ENCODE measurements around the gene EEPD1.

Gene EEPD1

DNA sequence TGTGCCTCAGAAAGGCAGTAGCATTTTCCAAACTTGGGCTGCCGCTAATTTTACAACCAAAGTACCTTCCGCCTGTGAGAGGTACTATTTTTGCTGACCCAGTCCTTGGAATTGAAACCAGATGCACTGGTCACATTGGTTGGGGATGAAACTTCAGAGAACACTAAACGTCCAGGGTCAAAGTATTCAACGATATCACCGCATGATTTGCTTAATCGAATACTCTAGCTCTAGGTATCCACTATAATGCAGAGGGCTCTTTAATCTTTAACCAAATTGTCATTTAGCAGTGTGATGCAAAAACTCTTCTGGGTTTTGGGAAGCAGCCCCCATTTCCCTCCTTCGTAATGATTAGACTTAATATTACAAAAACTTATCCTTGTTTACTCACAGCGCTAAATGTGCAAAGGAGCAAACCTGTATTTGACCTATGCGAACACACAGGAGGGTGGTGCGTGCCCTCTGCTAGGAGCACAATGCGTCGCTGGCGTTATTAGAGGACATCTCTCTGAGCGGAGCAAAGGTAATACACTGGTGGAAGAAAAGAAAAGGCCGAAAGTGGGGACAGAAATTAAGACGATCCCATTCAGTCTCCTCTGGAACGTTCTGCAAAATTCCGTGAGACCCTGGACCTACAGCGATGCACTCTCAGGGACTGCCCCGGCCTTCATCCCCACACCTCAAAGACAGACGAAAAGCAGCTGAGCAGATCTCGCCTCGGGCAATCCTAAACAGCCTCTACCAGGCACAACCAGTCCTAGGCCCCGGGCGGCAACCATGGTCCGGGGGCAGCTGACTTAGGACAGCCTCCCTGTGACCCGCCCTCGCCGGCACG lies 916 bp upstream of the EEPD1 start:
- ATAC-seq: no peak

GRCh38 chr7:36153571-36154097 lies 580 bp downstream of the EEPD1 start:
- no peak for TF ChIP-seq SNAI2 (CRISPR knock-in tag; IDR thresholded peaks at IDR 0.05)
- ATAC-seq: peak; percentile 0

More for the DNA sequence above, 916 bp upstream of the EEPD1 start:
- TF ChIP-seq GLIS3 (CRISPR knock-in tag; IDR thresholded peaks at IDR 0.05): 0 out of 2 replicates have a peak, but pooled peaks have one; percentile 35
- TF ChIP-seq POU6F1 (CRISPR knock-in tag; IDR thresholded peaks at IDR 0.05; ENCODE audit: borderline replicate concordance, low read depth): no peak
- TF ChIP-seq, protein P1, sequence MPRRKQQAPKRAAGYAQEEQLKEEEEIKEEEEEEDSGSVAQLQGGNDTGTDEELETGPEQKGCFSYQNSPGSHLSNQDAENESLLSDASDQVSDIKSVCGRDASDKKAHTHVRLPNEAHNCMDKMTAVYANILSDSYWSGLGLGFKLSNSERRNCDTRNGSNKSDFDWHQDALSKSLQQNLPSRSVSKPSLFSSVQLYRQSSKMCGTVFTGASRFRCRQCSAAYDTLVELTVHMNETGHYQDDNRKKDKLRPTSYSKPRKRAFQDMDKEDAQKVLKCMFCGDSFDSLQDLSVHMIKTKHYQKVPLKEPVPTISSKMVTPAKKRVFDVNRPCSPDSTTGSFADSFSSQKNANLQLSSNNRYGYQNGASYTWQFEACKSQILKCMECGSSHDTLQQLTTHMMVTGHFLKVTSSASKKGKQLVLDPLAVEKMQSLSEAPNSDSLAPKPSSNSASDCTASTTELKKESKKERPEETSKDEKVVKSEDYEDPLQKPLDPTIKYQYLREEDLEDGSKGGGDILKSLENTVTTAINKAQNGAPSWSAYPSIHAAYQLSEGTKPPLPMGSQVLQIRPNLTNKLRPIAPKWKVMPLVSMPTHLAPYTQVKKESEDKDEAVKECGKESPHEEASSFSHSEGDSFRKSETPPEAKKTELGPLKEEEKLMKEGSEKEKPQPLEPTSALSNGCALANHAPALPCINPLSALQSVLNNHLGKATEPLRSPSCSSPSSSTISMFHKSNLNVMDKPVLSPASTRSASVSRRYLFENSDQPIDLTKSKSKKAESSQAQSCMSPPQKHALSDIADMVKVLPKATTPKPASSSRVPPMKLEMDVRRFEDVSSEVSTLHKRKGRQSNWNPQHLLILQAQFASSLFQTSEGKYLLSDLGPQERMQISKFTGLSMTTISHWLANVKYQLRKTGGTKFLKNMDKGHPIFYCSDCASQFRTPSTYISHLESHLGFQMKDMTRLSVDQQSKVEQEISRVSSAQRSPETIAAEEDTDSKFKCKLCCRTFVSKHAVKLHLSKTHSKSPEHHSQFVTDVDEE (CRISPR knock-in tag; IDR thresholded peaks at IDR 0.05): 0 out of 2 replicates have a peak, but pooled peaks have one; percentile 30

DNA sequence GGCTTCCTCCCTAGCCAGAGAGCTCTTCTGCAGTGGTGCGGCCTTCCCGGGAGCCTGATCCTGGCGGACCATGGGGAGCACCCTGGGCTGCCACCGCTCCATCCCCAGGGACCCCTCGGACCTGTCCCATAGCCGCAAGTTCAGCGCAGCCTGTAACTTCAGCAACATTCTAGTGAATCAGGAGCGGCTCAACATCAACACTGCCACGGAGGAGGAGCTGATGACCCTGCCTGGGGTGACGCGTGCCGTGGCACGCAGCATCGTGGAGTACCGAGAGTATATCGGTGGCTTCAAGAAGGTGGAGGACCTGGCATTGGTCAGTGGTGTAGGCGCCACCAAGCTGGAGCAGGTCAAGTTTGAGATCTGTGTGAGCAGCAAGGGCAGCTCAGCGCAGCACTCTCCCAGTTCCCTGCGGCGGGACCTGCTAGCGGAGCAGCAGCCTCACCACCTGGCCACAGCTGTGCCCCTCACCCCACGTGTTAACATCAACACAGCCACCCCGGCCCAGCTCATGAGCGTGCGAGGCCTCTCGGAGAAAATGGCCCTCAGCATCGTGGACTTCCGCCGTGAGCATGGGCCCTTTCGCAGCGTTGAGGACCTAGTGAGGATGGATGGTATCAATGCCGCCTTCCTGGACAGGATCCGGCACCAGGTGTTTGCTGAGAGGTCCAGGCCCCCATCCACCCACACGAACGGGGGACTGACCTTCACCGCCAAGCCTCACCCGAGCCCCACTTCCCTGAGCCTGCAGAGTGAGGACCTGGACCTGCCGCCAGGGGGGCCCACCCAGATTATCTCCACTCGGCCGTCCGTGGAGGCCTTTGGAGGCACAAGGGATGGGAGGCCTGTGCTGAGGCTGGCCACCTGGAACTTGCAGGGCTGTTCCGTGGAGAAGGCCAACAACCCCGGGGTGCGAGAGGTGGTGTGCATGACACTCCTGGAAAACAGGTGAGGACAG lies 1.5 kb downstream of the EEPD1 start:
- ATAC-seq: no peak
- TF ChIP-seq CSDC2 (CRISPR knock-in tag; IDR thresholded peaks at IDR 0.05): no peak
- no peak for TF ChIP-seq ZFP3 (CRISPR knock-in tag; IDR thresholded peaks at IDR 0.05)
- TF ChIP-seq PPARA (CRISPR knock-in tag; IDR thresholded peaks at IDR 0.05; ENCODE audit: borderline replicate concordance): no peak
- no peak for TF ChIP-seq POU6F1 (CRISPR knock-in tag; IDR thresholded peaks at IDR 0.05; ENCODE audit: borderline replicate concordance, low read depth)
- no peak for TF ChIP-seq GLIS3 (CRISPR knock-in tag; IDR thresholded peaks at IDR 0.05)
- TF ChIP-seq SNAI2 (CRISPR knock-in tag; IDR thresholded peaks at IDR 0.05): no peak
- no peak for TF ChIP-seq ZNF8 (CRISPR knock-in tag; IDR thresholded peaks at IDR 0.05)
- no peak for TF ChIP-seq ZFP30 (CRISPR knock-in tag; IDR thresholded peaks at IDR 0.05)
- no peak for TF ChIP-seq TCF4 (CRISPR knock-in tag; IDR thresholded peaks at IDR 0.05; ENCODE audit: borderline replicate concordance)
- TF ChIP-seq ESRRG (CRISPR knock-in tag; IDR thresholded peaks at IDR 0.05): no peak
- TF ChIP-seq, protein P1 (CRISPR knock-in tag; IDR thresholded peaks at IDR 0.05): no peak
- no peak for TF ChIP-seq ZNF565 (CRISPR knock-in tag; conservative IDR thresholded peaks at IDR 0.05; ENCODE audit: low read depth)
- no peak for TF ChIP-seq CREB5 (CRISPR knock-in tag; IDR thresholded peaks at IDR 0.05; ENCODE audit: low read depth)
- TF ChIP-seq PATZ1 (CRISPR knock-in tag; IDR thresholded peaks at IDR 0.05; ENCODE audit: borderline replicate concordance): no peak

Data from SK-N-SH treated with all-trans-retinoic acid at 6 μM for 48 hours (cell line).